Cardiac fibroblast (primary cell): ENCODE data around the gene SPEM1.

Experiments used
- DNase-seq, 2 donors: peaks; one replicate each; pipeline versions ENCODE4 v3.0.0 to v3.0.0-alpha.2; 2010; ENCODE audit warnings: low read depth in 2 of 2
- H3K4me3 ChIP-seq, 2 donors: replicated peaks in 1 of 2; 1 replicate in 1 of 2; 2 replicates in 1 of 2; pipeline ENCODE4 v1.5.1; 2011; ENCODE audit warnings: low read depth in 2 of 2, low read length in 2 of 2, mild to moderate bottlenecking in 2 of 2, moderate library complexity in 1 of 2
- TF ChIP-seq, protein P1 (sequence below): IDR thresholded peaks from one replicate; pipeline ENCODE4 v1.5.1; 2011; ENCODE audit warnings: low read depth, mild to moderate bottlenecking, low read length, inconsistent platforms

SPEM1 gene

DNA sequence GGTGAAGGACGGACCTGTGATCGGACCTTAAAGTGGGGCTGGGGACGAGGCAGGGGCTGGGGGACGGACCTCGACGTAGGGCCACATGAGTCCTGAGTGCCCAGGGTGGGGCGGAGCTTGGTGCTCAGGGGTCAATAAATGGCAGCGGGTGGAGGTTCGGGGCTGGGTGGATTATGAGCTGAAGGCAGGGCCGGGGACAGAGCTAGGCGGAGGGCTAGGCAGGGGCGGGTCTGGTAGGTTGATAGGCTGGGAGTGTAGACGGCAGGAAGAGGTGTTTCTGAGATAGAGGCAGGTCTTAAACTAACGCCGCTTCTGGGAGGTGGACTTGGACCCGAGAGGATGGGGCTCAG, 25.5 kb downstream of the SPEM1 start:
- TF ChIP-seq, protein P1, sequence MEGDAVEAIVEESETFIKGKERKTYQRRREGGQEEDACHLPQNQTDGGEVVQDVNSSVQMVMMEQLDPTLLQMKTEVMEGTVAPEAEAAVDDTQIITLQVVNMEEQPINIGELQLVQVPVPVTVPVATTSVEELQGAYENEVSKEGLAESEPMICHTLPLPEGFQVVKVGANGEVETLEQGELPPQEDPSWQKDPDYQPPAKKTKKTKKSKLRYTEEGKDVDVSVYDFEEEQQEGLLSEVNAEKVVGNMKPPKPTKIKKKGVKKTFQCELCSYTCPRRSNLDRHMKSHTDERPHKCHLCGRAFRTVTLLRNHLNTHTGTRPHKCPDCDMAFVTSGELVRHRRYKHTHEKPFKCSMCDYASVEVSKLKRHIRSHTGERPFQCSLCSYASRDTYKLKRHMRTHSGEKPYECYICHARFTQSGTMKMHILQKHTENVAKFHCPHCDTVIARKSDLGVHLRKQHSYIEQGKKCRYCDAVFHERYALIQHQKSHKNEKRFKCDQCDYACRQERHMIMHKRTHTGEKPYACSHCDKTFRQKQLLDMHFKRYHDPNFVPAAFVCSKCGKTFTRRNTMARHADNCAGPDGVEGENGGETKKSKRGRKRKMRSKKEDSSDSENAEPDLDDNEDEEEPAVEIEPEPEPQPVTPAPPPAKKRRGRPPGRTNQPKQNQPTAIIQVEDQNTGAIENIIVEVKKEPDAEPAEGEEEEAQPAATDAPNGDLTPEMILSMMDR = no peak
- peak overlapping the region in 1 of 2 donors; percentile 36 for H3K4me3 ChIP-seq
- DNase-seq = no peak

DNA sequence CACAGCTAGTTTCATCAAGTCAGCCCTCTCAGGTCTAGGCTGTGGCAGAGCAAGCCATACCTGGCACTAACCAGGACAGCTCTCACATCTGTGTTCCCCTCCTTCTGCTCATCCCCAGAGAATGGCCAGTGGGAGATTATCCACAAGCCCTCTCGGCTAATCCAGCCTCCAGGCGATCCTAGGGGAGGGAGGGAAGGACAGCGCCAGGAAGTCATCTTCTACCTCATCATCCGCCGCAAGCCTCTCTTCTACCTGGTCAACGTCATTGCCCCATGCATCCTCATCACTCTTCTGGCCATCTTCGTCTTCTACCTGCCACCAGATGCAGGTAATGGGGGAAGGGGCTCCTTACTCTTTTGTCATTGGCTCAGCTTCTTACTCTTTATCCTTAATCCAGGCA, 28.3 kb downstream of the SPEM1 start:
- no peak for DNase-seq
- TF ChIP-seq, protein P1 = no peak
- no peak overlapping the region for H3K4me3 ChIP-seq

DNA sequence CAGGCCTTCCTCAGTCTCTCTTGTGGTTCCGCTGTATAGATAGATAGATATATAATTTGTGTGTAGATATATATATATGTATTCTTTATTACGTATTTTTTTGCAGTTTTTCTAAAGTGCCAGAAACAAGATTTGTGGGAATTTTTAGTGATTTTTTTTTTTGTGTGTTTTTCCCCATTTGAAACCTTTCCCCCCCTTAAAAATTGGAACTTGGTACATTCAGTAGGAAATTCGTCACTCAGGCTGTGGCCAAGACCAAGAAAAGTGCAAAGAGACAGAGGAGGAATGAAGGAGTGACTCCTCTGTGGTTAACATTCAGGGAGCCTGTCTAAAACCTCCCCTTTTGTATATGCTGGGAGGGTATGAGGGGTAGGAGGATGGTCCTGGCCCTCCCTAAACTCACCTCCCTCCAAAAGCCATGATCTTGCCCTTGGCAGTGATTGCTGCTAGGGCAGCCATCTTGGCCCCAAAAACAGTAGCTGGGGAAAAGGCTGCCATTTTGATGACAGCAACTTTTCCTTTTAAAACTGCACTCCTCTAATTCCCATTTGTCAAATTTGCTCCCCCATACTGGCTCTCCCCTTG, 39.9 kb downstream of the SPEM1 start:
- TF ChIP-seq, protein P1 = no peak
- DNase-seq = peak in 1 of 2 donors; percentile 32
- no peak overlapping the region for H3K4me3 ChIP-seq

DNA sequence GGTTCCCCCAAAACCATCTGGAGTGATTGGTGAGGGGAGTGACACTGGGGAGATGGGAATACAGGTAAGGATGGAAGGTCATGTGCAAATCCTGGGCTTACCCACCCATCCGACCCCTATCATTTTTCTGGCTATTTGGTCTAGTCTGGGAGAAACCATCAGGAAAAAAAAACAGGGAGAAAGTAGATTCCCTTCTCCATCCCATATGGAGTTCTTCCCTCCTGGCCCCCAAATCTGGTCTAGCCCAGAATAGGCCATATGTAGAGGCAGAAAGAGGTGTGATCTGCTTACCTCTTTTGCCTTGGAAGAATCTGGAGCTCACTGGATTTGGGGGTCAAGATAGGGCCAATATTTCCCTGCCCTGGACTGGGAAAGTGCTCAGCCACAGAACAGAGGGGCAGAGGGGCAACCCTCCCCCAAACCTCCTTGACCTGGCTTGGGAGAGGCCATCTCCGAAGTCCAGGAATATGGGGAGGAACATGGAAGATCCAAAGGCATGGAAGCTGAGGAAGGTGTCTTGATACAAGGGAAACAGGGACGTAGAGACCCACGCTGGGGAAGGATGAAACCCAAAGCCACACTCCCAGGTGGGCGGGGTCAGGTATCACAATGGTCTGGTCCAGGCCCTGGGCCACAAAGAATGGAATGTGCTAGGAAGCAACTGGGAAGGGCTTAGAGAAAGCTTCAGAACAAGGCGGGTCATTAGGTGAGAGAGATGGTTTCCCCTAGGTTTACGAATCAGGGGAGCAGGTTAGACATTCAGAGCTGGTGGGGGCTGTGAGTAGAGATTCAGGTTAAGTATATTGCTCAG, 40.9 kb downstream of the SPEM1 start:
- TF ChIP-seq, protein P1 = no peak
- H3K4me3 ChIP-seq = no peak overlapping the region
- no peak for DNase-seq

DNA sequence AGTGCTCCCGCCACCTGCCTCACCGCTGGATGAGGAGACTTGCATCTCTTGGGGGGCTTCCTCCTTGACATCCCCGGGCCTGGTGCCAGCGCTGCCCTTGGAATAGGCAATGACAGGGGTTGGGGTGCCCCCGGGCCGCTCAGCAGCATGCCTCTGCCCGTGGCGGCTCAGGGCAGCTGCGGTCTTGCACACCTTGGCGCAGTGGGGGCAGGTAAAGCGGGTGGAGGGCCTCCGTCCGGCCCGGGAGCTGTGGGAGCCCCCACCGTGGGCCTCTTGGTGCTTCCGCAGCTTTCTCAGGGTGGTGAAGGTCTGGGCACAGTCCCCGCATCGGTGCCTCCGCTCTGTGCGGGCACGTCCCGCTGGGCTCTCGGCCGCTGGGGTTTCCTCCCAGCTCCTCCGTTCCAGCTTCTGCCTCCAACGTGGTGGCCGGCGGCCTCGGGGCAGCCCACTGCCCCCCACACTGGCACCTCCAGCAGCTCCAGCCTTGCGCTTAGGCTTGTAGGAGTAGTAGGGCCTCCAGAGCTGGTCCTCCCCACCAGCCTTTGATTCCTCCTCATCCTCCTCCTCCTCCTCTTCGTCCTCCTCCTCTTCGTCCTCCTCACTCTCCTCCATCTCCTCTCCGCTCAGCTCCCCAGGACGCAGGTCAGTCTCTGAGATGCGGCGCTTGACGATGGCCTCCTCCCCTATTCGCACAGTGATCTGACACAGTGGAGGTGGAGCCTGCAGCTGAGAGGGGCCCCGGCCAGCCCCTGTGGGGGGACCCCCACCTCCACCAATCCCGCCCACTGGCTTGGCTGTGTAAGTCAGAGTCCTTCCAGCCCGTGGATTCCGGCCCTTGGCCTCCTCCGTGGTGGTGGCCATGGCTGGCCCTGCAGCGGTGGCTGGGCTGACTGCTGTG, 42.6 kb downstream of the SPEM1 start:
- DNase-seq = no peak
- no peak overlapping the region for H3K4me3 ChIP-seq
- TF ChIP-seq, protein P1 = no peak

DNA sequence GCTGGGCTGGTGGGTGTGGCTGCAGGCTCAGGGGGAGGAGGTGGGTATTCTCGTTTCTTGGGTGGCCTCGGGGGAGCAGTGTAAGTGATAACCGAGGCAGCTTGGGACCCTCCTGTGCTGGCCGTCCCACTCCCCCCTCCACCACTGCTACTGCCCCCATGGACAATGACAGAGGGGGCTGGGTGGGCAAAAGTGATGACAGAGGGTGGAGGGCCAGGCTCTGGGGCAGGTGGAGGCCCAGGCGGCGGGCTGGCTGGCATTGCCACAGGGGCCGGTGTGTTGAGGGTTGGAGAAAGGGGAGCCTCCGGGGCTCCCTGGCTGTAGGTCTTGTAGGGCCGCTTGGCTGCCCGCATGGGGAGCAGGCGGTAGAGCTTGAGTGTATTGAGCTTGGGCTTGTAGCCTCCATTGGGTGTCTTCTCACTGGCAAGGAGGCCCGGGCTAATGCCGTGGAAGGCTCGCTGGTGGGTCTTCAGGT, 43.3 kb downstream of the SPEM1 start:
- TF ChIP-seq, protein P1 = no peak
- no peak overlapping the region for H3K4me3 ChIP-seq
- DNase-seq = no peak
